ENCODE measurements around the gene TBX18.

- TF ChIP-seq CTCF (conservative IDR thresholded peaks at IDR 0.05 in 1 of 2, IDR thresholded peaks at IDR 0.05 in 1 of 2; ENCODE audit: low read depth in 1 of 2, low read length in 2 of 2) (no peak), EZH2 (IDR thresholded peaks at IDR 0.05; ENCODE audit: low read length, missing control alignments) (no peak)
Observed at GRCh38 chr6:84743616-84744015, 20.8 kb downstream of the TBX18 start.

Measured in fibroblast of lung (primary cell).